Superior temporal gyrus (tissue), 1 donor: ENCODE measurements around the gene ATP2B2.

Source experiments
- DNase-seq: peaks from one replicate; pipeline ENCODE4 v3.0.0-alpha.2; 2016; ENCODE audit errors: extremely low spot score

The ATP2B2 gene

GRCh38 chr3:10529809-10530208, 24.4 kb upstream of the ATP2B2 start:
- DNase-seq, result no peak

GRCh38 chr3:10528046-10528445, 22.7 kb upstream of the ATP2B2 start:
- no peak for DNase-seq

DNA sequence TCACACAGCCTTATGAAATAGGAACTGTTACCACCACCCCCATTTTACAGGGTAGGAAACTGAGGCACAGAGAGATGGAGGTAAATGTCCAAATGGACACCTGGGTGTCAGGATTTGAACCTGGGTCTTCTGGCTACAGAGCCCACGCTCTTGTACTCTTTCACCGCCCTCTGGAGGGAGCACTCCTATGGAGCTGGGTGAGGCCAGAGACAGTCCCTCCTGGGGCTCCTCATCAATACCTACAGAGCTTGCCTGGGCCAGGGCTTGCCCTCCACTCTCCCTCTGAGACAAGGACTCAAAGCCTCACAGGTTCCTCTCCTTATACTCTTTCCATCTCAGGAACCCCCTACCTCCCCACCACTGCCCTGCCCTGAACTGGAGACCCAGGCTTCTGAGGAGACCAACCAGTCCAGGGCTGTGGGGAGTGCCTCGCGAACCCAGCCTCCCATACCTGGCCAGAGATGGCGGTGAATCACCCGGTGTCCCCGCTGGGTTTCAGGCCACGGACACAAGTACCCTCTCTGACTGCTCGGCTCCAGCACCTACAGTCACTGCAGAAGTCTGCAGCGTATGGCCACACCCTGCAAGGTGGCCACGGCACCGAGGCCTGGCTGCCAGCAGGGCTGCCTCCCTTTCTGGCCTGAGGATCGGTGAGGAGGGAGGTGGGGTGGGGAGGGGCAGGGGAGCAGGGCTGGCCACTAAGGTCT, 22.1 kb upstream of the ATP2B2 start:
- DNase-seq, result no peak

- no peak for DNase-seq
Measured at GRCh38 chr3:10526366-10526765, 21.0 kb upstream of the ATP2B2 start.

DNA sequence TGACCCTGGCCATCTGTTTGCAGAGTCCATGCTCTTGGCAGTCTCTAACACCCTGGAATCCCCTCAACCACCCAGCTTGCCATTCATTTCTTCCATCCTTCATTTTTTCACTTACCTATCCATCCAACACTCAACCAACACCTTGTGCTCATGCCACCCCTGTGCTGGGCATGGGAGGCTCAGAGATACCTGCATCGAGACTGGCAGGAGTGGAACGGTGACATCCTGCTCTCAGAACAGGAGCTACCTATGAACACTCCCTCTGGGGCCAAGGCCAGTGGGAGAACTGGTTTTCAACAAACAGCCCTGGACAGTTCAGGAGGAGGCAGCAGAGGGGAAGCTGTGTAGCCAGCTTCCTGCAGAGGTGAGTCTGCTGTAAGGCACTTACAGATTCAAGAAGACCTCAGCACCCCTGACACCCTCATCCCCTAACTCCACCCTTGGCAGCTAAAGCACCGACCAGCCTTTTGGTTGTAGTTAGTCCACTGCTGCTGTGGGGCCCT, 19.5 kb upstream of the ATP2B2 start:
- no peak for DNase-seq

DNA sequence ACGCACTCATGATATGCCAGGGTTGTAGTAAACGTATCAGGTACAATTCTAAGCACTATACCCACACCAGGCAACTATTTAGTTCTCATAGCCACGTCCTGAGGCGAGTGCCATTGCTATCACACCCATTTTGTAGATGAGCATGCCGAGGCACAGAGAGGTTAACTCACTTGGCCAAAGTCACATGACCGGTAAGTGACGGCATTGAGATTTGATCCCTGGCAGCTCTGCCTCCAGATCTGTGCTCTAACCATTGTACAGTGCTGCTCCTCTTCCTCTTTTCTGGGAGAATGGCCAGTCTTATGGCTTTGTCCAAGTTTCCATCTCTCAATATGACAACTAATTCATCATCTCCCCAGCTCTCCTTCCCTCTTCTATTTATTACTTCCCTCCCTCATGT, 18.9 kb upstream of the ATP2B2 start:
- DNase-seq, result no peak

GRCh38 chr3:10523561-10523960, 18.2 kb upstream of the ATP2B2 start:
- DNase-seq, result no peak

DNA sequence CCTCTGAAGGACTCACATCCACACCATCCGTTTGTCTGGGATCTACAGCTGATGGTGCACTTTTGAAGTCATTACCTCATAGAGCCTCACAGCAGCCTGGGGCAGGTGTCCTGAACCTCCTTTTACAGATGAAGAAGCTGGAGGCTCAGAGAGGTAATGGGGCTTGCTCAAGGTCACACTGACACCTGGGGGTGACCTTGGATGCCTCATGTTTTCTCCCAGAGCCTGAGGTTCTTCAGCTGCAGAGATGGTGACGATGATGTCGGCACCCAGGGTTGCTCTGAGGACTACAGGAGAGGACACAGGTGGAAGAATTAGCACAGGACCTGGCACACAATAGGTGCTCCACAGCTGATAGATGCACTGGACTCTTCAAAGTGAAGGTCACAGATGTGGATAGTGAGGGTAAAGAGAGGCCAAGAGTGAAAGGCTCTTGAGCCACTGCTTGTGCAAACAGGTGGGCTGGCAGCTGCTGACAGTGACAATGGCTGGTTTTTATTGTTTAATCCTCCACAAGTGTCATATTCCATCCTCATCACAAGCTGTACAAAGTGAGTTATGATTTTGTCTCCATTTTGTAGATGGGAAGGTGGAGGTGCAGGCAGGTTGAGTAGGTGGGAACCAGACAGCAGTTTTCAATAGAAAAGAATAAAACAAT, 17.4 kb upstream of the ATP2B2 start:
- no peak for DNase-seq

- no peak for DNase-seq
Measured at GRCh38 chr3:10521772-10522441, 16.5 kb upstream of the ATP2B2 start.

DNA sequence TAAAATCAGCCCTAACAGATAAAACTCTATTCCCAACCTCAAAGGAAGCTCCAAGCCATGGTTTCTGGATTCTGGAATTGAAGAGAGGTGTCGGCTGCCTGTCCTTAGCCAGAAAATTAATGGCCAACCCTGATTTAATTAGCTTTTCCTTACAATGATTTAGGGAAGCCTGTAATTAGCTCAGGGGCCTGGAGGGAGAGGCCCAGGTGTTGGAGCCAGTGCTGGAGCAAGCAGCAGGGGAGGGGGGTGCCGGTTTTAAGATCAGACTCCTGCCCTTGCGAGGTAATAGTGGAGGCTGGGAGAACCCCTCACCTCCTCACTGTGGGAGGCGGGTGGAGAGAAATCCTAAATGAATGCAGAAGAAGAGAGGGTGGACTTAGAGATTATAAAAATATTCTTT, 14.7 kb upstream of the ATP2B2 start:
- DNase-seq, result no peak

- DNase-seq, result no peak
Measured at GRCh38 chr3:10519236-10519635, 13.8 kb upstream of the ATP2B2 start.

- no peak for DNase-seq
Measured at GRCh38 chr3:10518506-10519150, 13.2 kb upstream of the ATP2B2 start.

- DNase-seq, result no peak
Measured at GRCh38 chr3:10517627-10518026, 12.2 kb upstream of the ATP2B2 start.

- no peak for DNase-seq
Measured at GRCh38 chr3:10516544-10517452, 11.4 kb upstream of the ATP2B2 start.

GRCh38 chr3:10515884-10516495, 10.6 kb upstream of the ATP2B2 start:
- DNase-seq, result no peak

GRCh38 chr3:10515396-10515795, 10.0 kb upstream of the ATP2B2 start:
- no peak for DNase-seq

DNA sequence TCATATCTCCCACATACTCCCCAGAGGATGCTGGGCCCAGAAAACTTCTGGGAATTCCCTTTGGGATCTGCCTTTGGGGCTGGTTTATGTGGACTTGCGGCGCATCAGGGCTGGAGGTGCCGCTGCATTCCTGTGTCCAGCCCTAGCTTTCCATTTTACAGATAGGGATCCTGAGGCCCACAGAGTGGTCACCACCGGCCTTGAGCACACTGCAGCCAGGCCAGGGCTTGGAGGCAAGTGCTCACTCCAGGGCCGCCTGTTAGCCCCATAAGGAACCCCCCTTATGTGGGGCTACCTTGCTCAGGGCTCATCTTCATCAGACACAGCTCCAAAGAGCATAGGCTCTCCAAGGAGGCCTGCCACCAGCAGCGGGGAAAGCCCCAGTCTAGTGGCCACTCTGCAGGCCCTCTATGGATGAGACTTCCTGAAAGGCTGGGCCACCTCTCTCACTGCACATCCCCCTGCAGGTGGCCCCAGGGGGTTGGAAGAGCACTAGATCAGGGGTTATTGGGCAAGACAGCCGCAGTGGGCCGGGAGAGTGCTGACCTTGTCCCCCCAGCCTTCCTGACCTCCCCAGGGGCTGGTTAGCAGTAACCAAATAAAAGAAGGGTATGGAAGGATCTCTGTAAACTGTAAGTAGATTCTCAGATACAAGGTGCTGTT, 9.2 kb upstream of the ATP2B2 start:
- no peak for DNase-seq

DNA sequence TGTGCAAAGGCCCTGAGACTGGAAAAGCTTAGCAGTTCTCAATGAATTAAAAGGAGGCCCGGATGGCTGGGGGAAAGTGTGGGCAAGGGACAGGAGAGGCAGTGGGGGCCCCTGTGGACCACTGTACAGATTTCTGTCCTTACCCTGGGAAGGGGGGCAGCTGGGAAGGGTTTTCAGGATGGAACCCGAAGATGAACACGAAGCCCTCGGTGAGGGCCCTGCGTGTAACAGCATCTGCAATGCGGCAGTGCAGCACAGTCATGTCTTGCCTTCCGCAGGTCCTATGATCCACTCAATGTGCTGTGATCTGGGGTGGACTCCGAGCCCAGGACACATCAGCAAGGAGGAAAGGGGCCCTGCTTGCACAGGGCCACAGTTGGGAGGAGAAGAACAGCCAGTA, 7.9 kb upstream of the ATP2B2 start:
- no peak for DNase-seq

DNA sequence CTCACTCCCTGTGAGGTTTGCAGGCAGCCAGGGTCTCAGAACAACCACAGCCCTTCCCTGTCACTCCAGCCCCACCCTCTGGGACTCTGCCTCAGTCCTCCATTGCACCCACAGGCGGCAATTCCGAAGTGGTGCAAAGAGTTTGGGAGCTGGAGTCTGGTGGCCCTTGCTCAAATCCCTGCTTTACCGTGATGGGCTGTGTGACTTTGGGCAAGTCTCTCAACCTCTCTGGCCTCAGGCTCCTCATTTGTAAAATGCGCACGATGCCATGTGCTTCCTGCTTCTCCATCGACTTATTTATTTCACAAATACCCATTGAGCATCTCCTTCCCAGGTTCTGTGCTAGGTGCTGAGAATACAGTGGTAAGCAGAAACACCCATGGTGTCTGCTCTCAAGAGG, 7.3 kb upstream of the ATP2B2 start:
- DNase-seq, result no peak

DNA sequence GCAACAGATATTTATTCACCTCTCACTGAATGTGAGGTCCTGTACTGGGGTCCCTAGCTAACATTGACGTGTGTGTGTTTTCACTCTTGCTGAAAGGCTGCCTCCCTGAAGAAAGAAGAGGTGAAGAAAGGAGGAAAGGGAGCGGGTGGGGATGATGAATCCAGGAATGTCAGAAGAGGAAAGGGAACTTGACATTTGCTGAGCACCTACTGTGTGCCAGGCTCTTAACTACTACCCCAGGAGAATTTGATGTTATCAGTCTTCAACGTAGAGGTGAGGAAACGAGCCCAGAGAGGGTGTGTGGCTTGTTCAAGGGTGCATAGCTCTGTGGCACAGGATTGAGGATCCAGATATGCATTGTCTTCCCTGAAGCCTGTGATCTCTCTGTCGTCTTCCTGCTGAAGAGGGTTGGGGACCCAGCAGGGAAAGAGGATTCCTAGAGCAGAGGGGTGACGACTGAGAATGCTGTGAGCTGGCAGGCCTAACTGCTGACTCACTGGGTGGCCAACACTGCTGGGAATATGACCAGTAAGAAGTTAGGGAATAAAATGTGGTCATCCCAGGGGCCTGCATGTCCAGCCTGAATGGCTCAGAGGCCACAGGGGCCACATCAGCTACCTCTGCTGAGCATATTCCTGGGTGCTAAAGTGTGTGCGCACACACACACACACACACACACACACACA, 6.6 kb upstream of the ATP2B2 start:
- no peak for DNase-seq
